GM19438 (cell line): Measurements from ENCODE around the gene ARID1B.
A peak's percentile ranks its signal among the peaks of the same experiment; 100 is the strongest.
"Not testable (repeated sequence)": the region's sequence is repeated elsewhere in the genome, so short reads cannot be mapped to it uniquely, and the experiment has no call there.

Source experiments
- ATAC-seq: cut with Tn5 transposase; IDR thresholded peaks from one replicate; pipeline ENCODE4 v1.9.1; 2021; ENCODE audit warnings: low read depth; ENCODE audit not compliant: unreplicated experiment

ARID1B gene

DNA sequence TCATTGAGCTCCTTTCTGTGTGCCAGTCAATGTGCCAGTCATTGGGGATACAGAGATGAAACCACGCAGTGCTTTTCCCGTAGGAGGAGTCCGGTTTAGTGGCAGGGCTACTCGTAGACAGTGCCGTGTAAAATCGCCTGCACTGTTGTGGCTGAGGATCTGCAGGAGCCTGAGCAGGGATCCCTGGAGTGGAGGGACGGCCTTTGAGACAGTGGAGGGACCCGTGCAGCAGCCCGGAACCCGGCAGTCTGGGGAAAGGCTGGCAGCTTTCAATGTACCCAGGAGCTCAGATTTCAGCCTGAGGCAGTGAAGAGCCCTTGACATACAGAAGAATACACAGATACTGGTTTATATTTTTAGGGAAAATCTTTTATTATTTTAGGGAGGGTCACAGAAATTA lies 203.3 kb downstream of the ARID1B start:
- no peak for ATAC-seq

DNA sequence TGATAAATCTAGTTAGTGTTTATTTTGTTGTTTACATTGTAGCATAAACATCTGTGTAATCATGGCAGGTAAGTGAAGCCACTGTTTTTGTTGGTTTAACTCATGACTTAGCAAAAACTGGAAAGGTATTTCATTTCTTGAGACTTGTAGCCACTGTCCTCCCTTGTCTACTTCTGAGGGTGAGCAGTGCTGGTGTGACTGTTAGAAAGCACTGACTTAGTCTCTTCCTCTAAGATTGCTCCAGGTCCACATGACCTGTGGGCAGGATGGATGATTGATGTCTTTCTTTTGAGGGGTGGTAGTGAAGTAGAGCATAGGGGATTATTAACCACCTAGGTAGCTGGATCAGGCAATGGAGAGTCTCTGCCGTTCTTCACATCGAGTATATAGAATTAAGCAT lies 203.8 kb downstream of the ARID1B start:
- ATAC-seq: no peak

DNA sequence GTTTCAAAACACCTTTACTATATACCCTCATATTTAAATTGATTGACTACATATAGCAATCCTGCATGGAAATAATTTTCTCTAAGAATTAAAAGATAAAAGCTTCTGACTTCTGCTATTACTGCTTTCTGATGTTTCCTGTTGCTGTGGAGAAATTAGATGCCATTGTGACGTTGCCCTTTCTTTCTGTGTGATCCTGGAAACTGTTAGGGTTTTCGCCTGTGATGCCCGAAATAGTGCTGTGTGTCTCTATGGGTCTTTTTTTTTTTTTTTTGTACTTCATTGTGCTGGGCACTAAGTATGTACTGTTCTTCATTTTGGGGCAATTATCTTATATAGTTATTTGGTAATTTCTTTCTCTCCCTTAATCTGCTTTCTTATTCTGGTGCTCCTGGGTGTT lies 205.0 kb downstream of the ARID1B start:
- no peak for ATAC-seq

DNA sequence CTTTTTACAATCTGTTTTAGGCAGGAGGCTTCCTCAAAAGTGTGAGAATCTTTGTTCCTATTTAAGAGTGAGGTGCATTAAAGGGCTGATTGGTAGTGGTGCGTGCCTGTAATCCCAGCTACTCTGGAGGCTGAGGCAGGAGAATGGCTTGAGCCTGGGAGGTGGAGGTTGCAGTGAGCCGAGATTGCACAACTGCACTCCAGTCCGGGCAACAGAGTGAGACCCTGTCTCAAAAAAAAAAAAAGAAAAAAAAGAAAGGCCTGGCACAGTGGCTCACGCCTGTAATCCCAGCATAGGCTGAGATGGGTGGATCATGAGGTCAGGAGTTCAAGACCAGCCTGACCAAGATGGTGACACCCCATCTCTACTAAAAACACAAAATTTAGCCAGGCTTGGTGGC lies 205.7 kb downstream of the ARID1B start:
- ATAC-seq: not testable (repeated sequence)

DNA sequence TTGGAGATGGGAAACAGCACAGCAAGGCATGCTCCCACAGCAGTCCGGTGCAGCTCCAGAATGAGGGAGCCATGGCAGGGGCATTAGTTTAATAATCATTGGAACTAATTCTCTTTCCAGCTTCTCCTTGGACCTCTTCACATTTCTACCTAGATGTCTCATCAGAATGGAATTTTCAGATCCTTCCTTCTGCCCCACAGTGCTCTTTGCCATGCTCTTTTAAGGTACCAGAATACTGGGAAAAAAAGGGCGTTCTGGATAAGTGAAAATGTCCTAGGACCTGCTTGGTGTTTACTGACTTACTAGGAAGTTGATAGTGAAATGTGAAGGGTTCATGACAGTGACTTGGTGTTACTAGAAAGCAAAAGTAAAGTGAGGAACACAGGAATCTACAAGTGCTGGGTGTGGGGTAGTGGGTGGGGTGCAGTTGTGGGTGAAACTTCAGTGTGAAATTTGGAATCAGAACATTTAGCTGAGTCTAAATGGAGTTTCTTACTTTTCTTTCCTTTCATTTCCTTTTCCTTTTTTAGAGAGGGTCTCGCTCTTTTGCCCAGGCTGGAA lies 207.1 kb downstream of the ARID1B start:
- peak; percentile 40 for ATAC-seq

DNA sequence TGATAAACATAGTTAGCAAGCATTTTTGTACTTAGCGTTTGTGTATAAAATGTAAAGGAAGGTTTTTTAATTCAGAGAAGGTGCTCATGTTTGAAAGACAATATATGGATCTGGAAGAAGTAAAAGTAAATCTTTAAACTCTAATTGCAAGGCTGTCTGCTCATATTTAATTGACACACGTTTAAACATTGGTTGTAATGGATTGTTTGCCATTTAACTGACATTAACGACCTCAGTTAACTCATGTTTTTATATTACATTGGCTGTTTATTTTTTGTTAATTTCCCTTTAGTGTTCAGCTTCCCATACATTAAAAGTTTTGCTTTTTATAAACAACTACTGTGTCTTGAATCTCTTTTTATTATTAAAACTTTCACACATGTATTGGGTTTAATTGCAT lies 208.1 kb downstream of the ARID1B start:
- ATAC-seq: no peak

DNA sequence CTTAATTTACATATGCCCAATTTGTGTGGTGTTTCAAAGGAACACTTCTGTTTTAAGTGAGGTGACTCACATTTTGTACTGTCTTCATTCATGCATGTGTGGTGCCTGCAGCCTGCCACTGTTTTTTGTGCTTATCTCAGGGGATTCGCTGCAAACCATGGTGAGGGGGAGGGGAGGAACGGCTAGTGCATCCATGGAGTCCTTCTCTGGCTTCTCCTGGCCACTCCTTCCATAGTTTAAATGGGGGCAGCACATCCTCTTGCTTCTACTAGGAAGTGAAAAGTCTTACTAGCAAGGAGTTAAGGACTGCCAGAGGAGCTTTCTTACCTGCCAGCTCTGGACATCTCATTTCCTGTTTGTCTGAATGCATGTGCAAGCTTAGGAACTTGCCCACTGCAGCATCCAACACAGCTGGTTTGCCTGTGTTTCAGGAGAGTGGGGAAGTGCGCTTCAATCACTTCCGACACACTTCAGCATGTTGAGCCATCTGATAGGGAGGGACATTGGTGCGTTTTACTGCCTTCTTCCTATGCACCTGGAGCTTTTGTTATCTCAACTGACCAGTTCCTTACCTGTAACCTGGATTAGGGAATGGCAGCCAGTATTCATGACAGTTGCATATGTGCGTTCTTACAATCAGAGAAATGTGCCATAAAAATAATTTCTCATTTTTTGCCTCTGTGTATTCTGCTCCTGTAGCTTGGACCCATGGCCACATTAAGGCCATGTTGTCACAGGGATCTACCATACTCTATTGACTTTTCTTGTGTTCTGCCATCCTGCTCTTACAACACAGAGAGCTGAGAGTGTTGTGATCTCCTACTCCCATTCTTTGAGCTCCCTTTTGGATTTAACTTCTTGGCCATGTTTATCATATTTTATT lies 211.3 kb downstream of the ARID1B start:
- peak; percentile 66 for ATAC-seq

DNA sequence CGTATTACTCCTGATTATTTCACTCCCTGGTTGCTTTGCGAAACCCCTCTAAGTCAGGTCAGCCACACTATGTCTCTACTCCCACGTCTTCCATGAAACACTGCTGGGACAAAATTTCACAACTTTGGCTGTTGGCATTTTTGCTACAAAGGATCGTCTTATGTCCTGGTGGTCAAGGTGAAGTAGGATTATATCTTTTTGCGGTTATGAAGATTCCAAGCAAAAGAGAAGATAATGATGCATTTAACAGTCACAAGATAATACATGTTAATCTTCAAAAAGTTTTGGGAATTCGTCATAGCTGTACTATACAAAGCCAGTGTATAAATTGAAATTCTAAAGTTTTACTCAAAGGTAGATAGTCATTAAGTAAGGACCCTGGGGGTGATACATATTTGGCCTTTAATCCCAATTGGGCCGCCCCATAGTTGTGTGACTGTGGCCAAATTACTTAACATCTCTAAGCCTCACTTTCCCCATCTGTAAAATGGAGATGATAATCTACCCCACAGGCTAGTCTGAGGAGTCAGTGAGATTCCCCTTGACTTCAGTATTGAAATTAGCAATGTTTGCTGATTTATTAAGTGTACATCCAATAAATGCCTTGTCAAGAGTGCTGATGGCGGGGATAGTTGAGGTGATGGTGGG lies 212.1 kb downstream of the ARID1B start:
- ATAC-seq: no peak

DNA sequence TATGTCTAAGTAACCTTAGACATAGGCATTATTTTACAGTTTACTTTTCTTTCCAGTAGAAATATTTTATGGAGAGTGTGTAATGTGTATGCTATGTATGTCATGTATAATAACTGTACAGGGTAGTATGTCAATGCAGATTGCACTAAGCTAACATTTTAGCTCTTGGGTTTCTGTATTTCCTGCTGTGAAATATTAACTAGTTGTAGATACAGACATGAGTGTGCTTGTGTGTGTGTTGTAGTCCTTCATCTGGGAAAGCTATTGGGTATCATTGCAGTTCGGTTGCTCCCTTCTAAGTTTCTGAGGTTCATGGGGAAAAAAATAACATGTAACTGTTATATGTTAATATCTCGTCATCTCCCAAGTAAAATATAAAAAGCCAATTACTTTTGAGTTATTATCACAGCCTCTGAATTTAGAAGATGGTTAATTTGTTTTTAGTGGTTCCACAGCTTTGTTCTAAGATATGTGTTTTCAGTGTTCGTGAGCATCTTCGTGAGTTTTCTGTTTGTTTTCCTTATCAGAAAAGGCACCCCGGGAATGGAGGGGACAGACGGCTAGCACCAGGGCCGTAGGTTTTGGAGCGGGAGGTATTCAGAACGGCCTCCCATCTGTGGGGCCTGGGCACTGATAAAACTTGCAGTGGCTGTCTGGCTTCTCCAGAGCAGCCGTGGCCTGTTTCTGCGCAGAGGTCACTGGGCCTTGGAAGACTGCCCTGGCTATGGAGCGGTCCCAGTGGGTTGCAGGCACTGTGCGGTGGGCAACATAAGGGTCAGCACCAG lies 215.0 kb downstream of the ARID1B start:
- no peak for ATAC-seq

DNA sequence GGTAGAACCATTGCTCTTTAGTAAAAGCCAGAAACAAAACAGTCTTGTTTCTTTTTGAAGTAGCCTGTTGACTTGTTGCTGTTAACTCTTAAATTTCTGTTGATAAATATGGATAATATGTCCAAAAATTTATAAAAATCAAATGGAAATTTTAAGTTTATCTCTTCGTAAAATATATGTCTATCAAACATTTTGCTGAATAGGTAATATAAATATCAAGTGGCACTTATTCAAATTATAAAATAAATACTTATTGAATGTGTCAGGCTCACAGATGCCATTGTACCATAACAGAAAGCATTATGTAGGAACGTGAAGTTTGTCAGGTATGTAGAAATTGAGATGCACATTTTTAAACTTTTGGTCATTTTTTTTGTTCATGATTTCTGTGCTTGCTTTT lies 216.5 kb downstream of the ARID1B start:
- ATAC-seq: no peak

DNA sequence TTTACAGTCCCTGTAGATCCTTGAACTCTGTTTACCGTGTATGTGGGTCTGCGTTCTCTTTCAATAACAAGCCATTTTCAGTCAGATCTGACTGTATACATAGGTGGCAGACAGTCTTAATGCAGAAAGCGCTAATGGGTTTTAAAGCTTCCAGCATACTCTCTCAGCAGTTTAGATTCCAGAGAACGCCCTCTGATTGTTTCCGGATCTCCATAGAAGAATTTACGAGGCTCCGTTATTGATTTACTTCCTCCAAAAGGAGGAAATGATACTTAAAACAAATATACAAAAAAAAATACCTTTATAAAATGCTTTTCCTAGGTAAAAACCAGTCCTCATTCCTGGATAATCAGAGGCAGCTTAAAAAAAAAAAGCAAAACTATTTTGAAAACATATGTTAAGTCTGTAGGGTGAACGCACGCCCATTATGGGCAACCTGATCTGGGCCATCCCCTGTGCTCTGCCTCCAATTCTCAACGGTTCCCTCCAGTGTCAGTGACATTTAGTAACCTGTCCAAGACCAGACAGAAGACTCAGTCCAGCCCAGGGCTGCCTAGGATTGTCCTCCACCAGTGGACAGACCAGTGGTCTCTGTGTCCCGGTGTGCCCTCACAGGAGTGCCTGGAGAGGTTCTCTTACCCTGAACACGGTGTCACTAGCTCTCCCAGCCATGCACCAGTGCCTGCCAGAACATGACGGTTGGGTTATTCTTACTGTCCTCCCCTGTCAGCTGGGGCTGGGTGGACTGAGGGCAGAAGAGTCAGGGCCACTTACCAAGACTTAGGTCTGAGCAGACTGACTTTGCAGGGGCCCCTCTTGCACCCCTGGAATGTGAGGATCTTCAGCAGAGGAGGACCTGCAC lies 217.3 kb downstream of the ARID1B start:
- no peak for ATAC-seq

DNA sequence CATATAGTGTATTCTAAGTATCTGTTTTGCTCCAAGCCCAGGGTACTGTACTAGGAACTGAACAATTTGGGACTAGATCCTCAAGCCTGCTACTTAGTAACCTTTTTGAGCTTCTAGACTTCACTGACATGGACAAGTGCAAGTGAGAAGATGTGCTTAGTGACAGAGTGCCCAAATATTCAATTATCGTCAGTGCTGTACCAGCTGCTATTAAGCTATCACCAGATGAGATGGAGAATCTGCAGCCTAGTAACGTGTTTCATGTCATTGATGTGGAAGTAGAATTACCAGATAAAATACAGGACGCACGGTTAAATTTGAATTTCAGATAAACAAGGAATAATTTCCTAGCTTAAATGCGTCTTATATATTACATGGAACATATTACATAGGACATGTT lies 218.3 kb downstream of the ARID1B start:
- no peak for ATAC-seq

DNA sequence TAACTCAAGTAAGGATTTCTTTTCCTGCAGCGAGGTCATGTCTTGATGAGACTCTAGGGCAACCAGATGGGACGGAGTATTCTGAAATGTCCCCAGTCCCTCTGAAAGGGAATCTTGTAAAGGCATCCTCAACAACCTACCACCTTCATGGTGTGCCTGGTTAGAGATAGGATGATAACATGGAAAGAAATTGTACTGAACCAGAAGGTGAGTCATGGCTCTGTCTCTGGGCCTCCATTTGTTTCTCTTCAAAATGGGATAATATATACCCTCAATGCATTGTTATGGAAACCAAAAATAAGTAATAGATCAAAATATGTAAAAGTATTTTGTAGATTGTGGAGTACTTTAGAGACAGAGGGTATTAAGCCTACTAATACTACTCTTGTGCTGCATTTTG lies 219.1 kb downstream of the ARID1B start:
- no peak for ATAC-seq

DNA sequence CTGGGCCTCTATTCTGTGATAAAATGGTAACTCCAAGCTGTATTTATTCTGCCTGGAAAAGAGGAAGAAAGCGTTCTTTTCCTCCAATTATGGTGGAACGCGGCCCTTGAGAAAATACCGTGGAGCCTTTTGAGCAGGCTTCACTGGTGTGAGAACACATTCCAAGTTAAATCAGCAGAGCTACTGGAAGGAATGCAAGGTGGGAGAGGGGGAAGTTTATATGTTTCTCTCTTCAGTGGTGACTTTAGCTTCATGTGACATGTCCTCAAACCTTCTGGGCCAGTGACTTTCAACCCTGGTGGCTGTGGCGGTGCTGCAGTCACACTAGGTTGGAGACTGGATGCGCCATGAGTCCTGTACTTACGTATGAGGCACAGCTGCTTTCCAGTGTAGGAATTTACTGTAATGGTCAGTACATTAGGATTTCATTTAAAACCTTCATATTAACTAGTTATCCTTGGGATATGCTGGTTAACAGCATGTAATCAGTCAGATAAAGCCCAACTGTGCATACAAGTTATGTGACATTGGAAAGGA lies 221.7 kb downstream of the ARID1B start:
- ATAC-seq: no peak

DNA sequence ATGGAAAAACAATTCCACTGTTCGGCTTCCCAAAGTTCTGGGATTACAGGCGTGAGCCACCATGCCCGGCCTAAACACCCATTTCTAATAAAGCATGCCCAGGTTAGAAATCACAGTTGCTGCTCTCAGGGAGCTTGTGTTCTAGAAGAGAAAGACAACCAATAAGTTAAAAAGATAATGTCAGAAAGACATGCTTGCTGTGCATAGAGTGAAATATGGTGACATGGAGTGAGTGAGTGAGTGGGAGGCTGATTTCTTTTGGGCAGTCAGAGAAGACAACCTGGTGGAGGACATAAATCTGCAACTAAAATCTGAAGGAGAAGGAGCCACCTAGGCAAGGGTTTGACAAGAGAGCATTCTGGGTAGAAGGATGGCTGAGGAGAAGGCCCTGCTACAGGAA lies 222.6 kb downstream of the ARID1B start:
- no peak for ATAC-seq

DNA sequence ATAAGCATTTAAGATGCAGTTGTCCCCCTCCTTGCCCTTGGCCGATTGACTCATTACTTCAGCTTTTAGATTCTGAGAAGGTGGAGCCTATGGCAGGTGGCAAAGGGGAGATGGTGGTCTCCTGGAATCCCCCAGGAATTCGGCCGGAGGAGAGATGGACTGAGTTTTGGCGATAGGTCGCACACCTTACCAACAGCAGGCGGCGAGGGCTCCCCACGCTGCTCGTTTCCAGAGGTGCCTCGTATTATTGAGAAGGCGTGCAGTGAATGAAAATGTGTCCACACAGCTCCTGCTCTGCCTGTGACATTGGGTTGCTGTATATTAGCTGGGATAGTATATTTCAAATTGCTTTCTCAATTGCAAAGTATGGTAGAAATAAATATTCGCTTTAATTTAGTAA lies 224.5 kb downstream of the ARID1B start:
- no peak for ATAC-seq

DNA sequence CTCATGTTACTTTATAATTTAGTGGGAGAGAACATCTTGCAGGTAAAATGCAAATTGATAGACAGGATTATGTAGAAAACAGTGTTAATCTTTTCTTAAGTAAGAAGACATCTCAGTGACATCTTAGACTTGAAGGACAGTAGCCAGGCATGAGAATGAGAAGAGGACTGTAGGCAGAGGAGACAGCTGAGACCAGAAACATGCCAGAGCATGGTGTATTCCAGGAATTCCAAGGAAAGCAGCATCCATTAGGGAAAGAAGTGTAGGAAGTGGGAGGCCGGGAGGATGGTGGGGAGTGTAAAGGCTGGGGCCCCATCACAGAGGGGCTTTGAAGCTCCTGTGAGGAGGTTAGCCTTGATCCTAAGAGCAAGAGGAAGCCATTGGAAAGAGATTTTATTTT lies 225.6 kb downstream of the ARID1B start:
- ATAC-seq: no peak

DNA sequence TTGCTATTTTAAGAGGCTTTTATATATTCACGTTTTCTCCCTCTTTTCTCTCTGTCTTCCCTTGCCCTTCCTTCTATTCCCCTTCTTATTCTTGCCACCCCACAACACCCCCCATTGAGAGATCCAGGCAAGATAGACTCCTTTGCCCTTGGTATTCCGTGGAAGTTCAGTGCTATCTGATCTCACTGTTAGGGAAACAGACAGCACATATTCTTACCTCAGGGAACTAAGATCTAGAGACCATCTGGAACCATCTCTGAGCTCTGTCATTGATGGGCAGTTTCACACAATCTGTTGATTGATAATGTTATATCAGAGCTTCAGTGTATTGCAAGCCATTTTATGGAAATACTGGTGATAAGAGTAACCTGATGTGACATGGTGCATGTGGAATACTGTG lies 228.8 kb downstream of the ARID1B start:
- no peak for ATAC-seq

DNA sequence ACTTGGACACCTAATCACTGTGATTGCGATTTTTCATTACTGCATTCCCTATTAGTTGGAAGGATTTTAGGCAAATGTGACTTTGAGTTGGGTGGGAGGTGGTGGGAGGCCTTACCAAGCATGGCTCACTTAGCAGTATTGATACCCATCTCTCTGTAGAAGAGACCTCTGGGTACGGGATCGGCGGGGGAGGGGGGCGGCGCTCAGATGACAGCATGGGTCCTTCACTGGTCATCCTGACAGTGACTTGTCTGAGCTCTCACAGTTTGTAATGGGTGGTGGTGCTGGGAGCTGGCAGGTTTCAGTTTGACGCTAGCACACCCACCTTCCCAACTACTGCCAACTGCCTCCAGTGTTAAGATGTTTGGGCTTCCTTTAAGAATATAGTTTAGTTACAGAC lies 231.4 kb downstream of the ARID1B start:
- ATAC-seq: no peak

DNA sequence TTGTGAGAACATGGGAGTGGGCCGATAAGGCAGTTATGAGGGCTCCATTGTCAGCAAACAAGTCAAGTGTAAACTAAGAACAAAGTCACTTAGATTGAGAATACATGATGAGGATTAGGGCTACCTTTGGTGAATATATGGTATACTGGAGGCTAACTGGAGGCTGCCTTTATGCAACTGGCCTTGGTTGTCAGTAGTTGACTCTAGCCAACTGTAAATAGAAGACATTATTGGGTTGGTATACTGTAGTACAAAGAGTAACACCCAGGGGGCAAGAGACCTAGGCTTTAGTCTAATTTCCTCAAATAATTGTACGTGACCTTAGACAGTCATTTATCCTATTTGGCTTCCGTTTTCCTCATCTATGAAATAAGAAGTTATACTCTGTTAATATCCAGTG lies 235.2 kb downstream of the ARID1B start:
- no peak for ATAC-seq
